ENCODE results near the gene CCNB3. TPM values are rescaled to one million over a fixed set of nuclear protein-coding genes. Genes with fewer than 3 reads are reported as not detected.

CCNB3 gene
- total and polyA plus RNA-seq, 8 donors = 0.12 to 2.0 (median 0.51) TPM

- Histone ChIP-seq H3K4me3 (no peak overlapping the region), H3K9me3 (no peaks in the 10 kb centered on the region), H3K4me1 (no peaks in the 10 kb centered on the region), H3K36me3 (no peaks in the 10 kb centered on the region), H3K27ac (no peak overlapping the region), H3K27me3 (peaks cover 0 to 5% (median 0%) of the 10 kb centered on the region in 4 donors)
- 57 to 60% methylated on average over 9 of the region's 9 CpGs for WGBS, 2 donors
- TF ChIP-seq, protein P1, sequence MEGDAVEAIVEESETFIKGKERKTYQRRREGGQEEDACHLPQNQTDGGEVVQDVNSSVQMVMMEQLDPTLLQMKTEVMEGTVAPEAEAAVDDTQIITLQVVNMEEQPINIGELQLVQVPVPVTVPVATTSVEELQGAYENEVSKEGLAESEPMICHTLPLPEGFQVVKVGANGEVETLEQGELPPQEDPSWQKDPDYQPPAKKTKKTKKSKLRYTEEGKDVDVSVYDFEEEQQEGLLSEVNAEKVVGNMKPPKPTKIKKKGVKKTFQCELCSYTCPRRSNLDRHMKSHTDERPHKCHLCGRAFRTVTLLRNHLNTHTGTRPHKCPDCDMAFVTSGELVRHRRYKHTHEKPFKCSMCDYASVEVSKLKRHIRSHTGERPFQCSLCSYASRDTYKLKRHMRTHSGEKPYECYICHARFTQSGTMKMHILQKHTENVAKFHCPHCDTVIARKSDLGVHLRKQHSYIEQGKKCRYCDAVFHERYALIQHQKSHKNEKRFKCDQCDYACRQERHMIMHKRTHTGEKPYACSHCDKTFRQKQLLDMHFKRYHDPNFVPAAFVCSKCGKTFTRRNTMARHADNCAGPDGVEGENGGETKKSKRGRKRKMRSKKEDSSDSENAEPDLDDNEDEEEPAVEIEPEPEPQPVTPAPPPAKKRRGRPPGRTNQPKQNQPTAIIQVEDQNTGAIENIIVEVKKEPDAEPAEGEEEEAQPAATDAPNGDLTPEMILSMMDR (IDR thresholded peaks at IDR 0.05) = no peak
- ATAC-seq (no peak), FAIRE-seq (no peak), DNase-seq (no peak)
- intact Hi-C loops (cut with DNase I) = no loop called here
These were observed 15.5 kb upstream of the CCNB3 start for GRCh38 chrX:50188859-50189600.

GRCh38 chrX:50198348-50198747 is 6.2 kb upstream of the CCNB3 start:
- Histone ChIP-seq H3K36me3 (no peaks in the 10 kb centered on the region), H3K27me3 (peaks cover 0 to 6% (median 0%) of the 10 kb centered on the region in 4 donors), H3K4me1 (no peaks in the 10 kb centered on the region), H3K27ac (no peak overlapping the region), H3K9me3 (no peaks in the 10 kb centered on the region), H3K4me3 (no peak overlapping the region)
- TF ChIP-seq, protein P1 (IDR thresholded peaks at IDR 0.05) = no peak
- DNase-seq (no peak), FAIRE-seq (no peak), ATAC-seq (no peak)
- 52 to 58% methylated on average over 4 of the region's 4 CpGs for WGBS, 2 donors
- intact Hi-C loops (cut with DNase I) = no loop called here

DNA sequence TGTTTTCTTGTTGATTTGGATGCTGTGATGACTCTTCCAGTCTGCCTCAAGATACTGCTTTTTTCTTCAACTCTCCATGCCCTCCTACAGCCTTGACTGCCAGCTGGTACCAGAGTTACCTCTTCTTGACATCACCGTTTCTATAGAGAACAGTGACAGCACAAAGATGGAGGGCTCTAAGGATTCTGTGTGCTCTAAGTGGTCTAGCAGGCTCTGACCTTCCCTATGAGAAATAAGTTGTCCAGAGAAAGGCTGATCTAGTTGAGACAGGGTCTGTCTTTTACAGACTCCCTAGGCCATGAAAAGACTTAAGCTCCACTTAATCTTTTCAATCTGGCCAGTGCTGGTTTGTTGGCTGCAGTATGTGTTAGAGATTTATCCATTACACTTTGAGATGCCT is 3.7 kb upstream of the CCNB3 start, which contains the start of gene AKAP4:
TSS of gene AKAP4 (minus strand) at position 101 of the 400 bp plus-strand sequence. CDS start 118 bp downstream, outside the sequence.
- WGBS, 2 donors = 69 to 88% methylated on average over 1 of the region's 1 CpG

DNA sequence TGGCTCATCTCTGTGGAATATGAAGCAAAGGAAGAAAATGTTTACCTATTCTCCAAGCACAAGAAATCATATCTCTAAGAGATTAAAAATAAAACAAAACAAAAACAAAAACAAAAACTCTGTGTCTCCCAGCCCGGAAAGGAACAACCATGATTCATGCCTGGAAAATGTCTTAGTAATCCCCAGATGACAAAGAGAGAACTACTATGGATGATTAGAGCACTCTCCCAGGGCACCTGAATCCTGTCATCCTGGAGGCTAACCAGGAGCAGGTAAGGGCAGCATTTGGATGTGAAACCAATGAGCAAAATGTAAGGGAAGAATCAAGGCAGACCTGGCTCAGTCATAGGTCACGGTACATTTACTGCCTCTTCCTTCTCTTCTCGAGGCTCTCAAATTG is 2.0 kb upstream of the CCNB3 start:
- ATAC-seq = no peak
- 72 to 81% methylated on average over 3 of the region's 3 CpGs for WGBS, 2 donors
- no peak for DNase-seq
- Histone ChIP-seq H3K4me1 (no peaks in the 10 kb centered on the region), H3K4me3 (no peak overlapping the region), H3K36me3 (no peaks in the 10 kb centered on the region), H3K27ac (no peak overlapping the region), H3K9me3 (no peaks in the 10 kb centered on the region), H3K27me3 (no peaks in the 10 kb centered on the region)
- TF ChIP-seq, protein P1 (IDR thresholded peaks at IDR 0.05) = no peak
- intact Hi-C loops (cut with DNase I) = no loop called here
- no peak for FAIRE-seq

More for the DNA sequence above, 3.7 kb upstream of the CCNB3 start, which contains the start of gene AKAP4:
- Histone ChIP-seq H3K4me3 (no peak within 1 kb of the TSS), H3K9me3 (no peaks in the 10 kb centered on the region), H3K27me3 (no peaks in the 10 kb centered on the region), H3K4me1 (no peaks in the 10 kb centered on the region), H3K27ac (no peak within 1 kb of the TSS), H3K36me3 (no peaks in the 10 kb centered on the region)
- FAIRE-seq (no peak), ATAC-seq (no peak), DNase-seq (no peak)
- TF ChIP-seq, protein P1 (IDR thresholded peaks at IDR 0.05) = no peak
- intact Hi-C loops (cut with DNase I) = no loop called here

- no peaks in the 10 kb centered on the region for H3K27me3 ChIP-seq
- intact Hi-C loops (cut with DNase I) = no loop called here
- ATAC-seq (no peak), FAIRE-seq (no peak), DNase-seq (no peak)
- H3K9me3 ChIP-seq = no peaks in the 10 kb centered on the region
- 67 to 75% methylated on average over 11 of the region's 11 CpGs for WGBS, 2 donors
- H3K27ac ChIP-seq = no peak overlapping the region
- TF ChIP-seq, protein P1 (IDR thresholded peaks at IDR 0.05) = no peak
- no peaks in the 10 kb centered on the region for H3K4me1 ChIP-seq
- H3K36me3 ChIP-seq = no peaks in the 10 kb centered on the region
- no peak overlapping the region for H3K4me3 ChIP-seq
These were observed 2.2 kb downstream of the CCNB3 start for GRCh38 chrX:50206753-50207152.
